H1 (cell line): Measurements from ENCODE around the gene TMEM134. TPM values are rescaled to one million over a fixed set of nuclear protein-coding genes. Genes with fewer than 3 reads are reported as not detected.

Source experiments
- CTCF ChIA-PET: fragments of 300-600 bp; sonication (Branson Sonifier 250); formaldehyde crosslinking; loops from one replicate; lab custom pipeline; 2021; ENCODE audit not compliant: partially characterized antibody; lab: Charles Lee
- POLR2A ChIA-PET: fragments of 300-600 bp; sonication (Branson Sonifier 250); formaldehyde crosslinking; loops from one replicate; lab custom pipeline; 2021; ENCODE audit warnings: inconsistent platforms; ENCODE audit not compliant: partially characterized antibody; lab: Charles Lee
- DNase-seq, 2 experiments: peaks; one replicate each; pipeline versions ENCODE4 v3.0.0 to v3.0.0-alpha.2; 2010 to 2022; ENCODE audit warnings: low spot score in 2 of 2, low read depth in 1 of 2, mixed read lengths in 1 of 2
- FAIRE-seq: peaks from 2 replicates; lab custom pipeline; 2011; peaks lifted over from hg19 to GRCh38; lab: Jason Lieb, UNC
- H2AFZ ChIP-seq: 2 replicates; pipeline ENCODE4 v1.8.1; 2012; ENCODE audit warnings: low read length, inconsistent platforms
- H2AK5ac ChIP-seq: 2 replicates; pipeline ENCODE4 v1.6.1; 2013; ENCODE audit warnings: low read depth, low read length
- H2BK120ac ChIP-seq: replicated peaks from 2 replicates; pipeline ENCODE3; 2013; ENCODE audit warnings: low read depth, low read length, inconsistent platforms
- H2BK12ac ChIP-seq: 2 replicates; pipeline ENCODE4 v1.6.1; 2013; ENCODE audit warnings: low read depth, low read length
- H2BK15ac ChIP-seq: 2 replicates; pipeline ENCODE4 v1.6.1; 2013; ENCODE audit warnings: low read length
- H2BK20ac ChIP-seq: 2 replicates; pipeline ENCODE4 v1.6.1; 2013; ENCODE audit warnings: low read length
- H2BK5ac ChIP-seq: 2 replicates; pipeline ENCODE4 v1.6.1; 2013; ENCODE audit warnings: low read depth, low read length
- H3K14ac ChIP-seq: 2 replicates; pipeline ENCODE4 v1.6.1; 2013; ENCODE audit warnings: inconsistent platforms; ENCODE audit not compliant: insufficient read length
- H3K18ac ChIP-seq: 2 replicates; pipeline ENCODE4 v1.6.1; 2013; ENCODE audit warnings: low read length; ENCODE audit errors: extremely low read depth
- H3K23ac ChIP-seq: 2 replicates; pipeline ENCODE4 v1.6.1; 2013; ENCODE audit warnings: inconsistent platforms; ENCODE audit not compliant: insufficient read length
- H3K23me2 ChIP-seq: 2 replicates; pipeline ENCODE4 v1.6.1; 2013; ENCODE audit warnings: low read depth, low read length
- H3K27ac ChIP-seq: 2 replicates; pipeline ENCODE4 v1.6.1; 2011; ENCODE audit warnings: low read depth, low read length, inconsistent platforms
- H3K27me3 ChIP-seq, 4 experiments: replicated peaks in 1 of 4; 1 replicate in 1 of 4; 2 replicates in 3 of 4; pipeline versions ENCODE4 v1.6.1 to v1.8.1; 2011 to 2013; ENCODE audit warnings: low read length in 3 of 4, mild to moderate bottlenecking in 3 of 4, inconsistent platforms in 2 of 4, mixed read lengths in 2 of 4, moderate library complexity in 1 of 4; ENCODE audit not compliant: control insufficient read depth in 3 of 4, insufficient read depth in 3 of 4; ENCODE audit errors: extremely low read depth in 1 of 4
- H3K36me3 ChIP-seq, 4 experiments: 2 replicates each; pipeline versions ENCODE4 v1.6.1 to v1.8.1; 2011 to 2013; ENCODE audit warnings: mild to moderate bottlenecking in 4 of 4, low read length in 3 of 4, moderate library complexity in 2 of 4, control low read depth in 1 of 4, inconsistent platforms in 1 of 4; ENCODE audit not compliant: insufficient read depth in 4 of 4, control insufficient read depth in 2 of 4
- H3K4ac ChIP-seq: replicated peaks from 2 replicates; pipeline ENCODE3; 2013; ENCODE audit warnings: low read length, low read depth, mixed read lengths, inconsistent platforms; ENCODE audit not compliant: insufficient read length
- H3K4me1 ChIP-seq, 4 experiments: replicated peaks in 1 of 4; 1 replicate in 1 of 4; 2 replicates in 3 of 4; pipeline versions ENCODE4 v1.6.1 to v1.8.1; 2011 to 2013; ENCODE audit warnings: low read length in 3 of 4, inconsistent platforms in 2 of 4, mixed read lengths in 1 of 4; ENCODE audit not compliant: insufficient read depth in 4 of 4, control insufficient read depth in 3 of 4
- H3K4me2 ChIP-seq, 2 experiments: 2 replicates each; pipeline versions ENCODE4 v1.6.1 to v1.8.1; 2011 to 2013; ENCODE audit warnings: low read depth in 2 of 2, low read length in 2 of 2, control low read depth in 1 of 2, inconsistent platforms in 1 of 2, mild to moderate bottlenecking in 1 of 2; ENCODE audit not compliant: insufficient read depth in 1 of 2
- H3K4me3 ChIP-seq, 4 experiments: fragments of 200-600, 300-600 bp in 1 of 4; sonication (generic), shearing (Covaris generic), sonication (Bioruptor Twin) in 1 of 4; 2 replicates each; pipeline versions ENCODE4 v1.5.1 to v1.8.1; 2011 to 2016; ENCODE audit warnings: low read length in 4 of 4, low read depth in 3 of 4, control low read depth in 2 of 4, inconsistent platforms in 2 of 4, mild to moderate bottlenecking in 2 of 4, mixed read lengths in 1 of 4, moderate library complexity in 1 of 4; ENCODE audit not compliant: insufficient read depth in 2 of 4; ENCODE audit errors: extremely low read depth in 1 of 4
- H3K56ac ChIP-seq: replicated peaks from 2 replicates; pipeline ENCODE3; 2013; ENCODE audit warnings: low read depth, mild to moderate bottlenecking, mixed read lengths, low read length, inconsistent platforms; ENCODE audit not compliant: insufficient read length
- H3K79me1 ChIP-seq: 2 replicates; pipeline ENCODE4 v1.6.1; 2013; ENCODE audit warnings: low read depth, low read length, control low read depth
- H3K79me2 ChIP-seq, 2 experiments: 2 replicates each; pipeline versions ENCODE4 v1.6.1 to v1.8.1; 2012 to 2013; ENCODE audit warnings: low read length in 2 of 2, mild to moderate bottlenecking in 2 of 2, inconsistent platforms in 1 of 2; ENCODE audit not compliant: insufficient read depth in 2 of 2, control insufficient read depth in 1 of 2
- H3K9ac ChIP-seq, 4 experiments: replicated peaks in 1 of 4; 1 replicate in 1 of 4; 2 replicates in 3 of 4; pipeline versions ENCODE4 v1.6.1 to v1.8.1; 2011 to 2013; ENCODE audit warnings: low read depth in 3 of 4, low read length in 3 of 4, control low read depth in 2 of 4, mild to moderate bottlenecking in 2 of 4, moderate library complexity in 2 of 4, inconsistent platforms in 1 of 4; ENCODE audit errors: extremely low read depth in 1 of 4
- H3K9me3 ChIP-seq, 2 experiments: 2 replicates each; pipeline versions ENCODE4 v1.6.1 to v1.8.1; 2012 to 2013; ENCODE audit warnings: mild to moderate bottlenecking in 2 of 2, moderate library complexity in 2 of 2, control low read depth in 1 of 2, inconsistent platforms in 1 of 2, low read depth in 1 of 2, low read length in 1 of 2, mixed read lengths in 1 of 2; ENCODE audit not compliant: insufficient read depth in 2 of 2
- H4K20me1 ChIP-seq, 2 experiments: replicated peaks in 1 of 2; 2 replicates each; pipeline versions ENCODE3 to v1.8.1; 2011 to 2013; ENCODE audit warnings: inconsistent platforms in 2 of 2, low read length in 2 of 2, mild to moderate bottlenecking in 1 of 2; ENCODE audit not compliant: insufficient read depth in 2 of 2, control insufficient read depth in 1 of 2
- H4K5ac ChIP-seq: 2 replicates; pipeline ENCODE4 v1.6.1; 2013; ENCODE audit warnings: low read length, low read depth, mixed read lengths, inconsistent platforms; ENCODE audit not compliant: insufficient read length
- H4K8ac ChIP-seq: 2 replicates; pipeline ENCODE4 v1.8.0; 2013; ENCODE audit warnings: mild to moderate bottlenecking, moderate library complexity, low read length, inconsistent platforms; ENCODE audit not compliant: insufficient read depth; ENCODE audit errors: extremely low read depth
- H4K91ac ChIP-seq: replicated peaks from 2 replicates; pipeline ENCODE3; 2013; ENCODE audit warnings: low read length, mixed read lengths, inconsistent platforms; ENCODE audit not compliant: insufficient read length
- FOSL1 ChIP-seq: IDR thresholded peaks from 2 replicates; pipeline ENCODE4 v1.6.1; 2011; ENCODE audit warnings: mild to moderate bottlenecking, low read depth, low read length, moderate library complexity; ENCODE audit not compliant: insufficient read depth
- JUND ChIP-seq: IDR thresholded peaks from 2 replicates; pipeline ENCODE4 v1.6.1; 2011; ENCODE audit warnings: mild to moderate bottlenecking, improper control_type of control experiment, low read length
- POLR2A ChIP-seq, 2 experiments: IDR thresholded peaks; 1 replicate in 1 of 2; 2 replicates in 1 of 2; pipeline ENCODE4 v1.6.1; 2011; ENCODE audit warnings: low read depth in 2 of 2, low read length in 2 of 2, mild to moderate bottlenecking in 2 of 2; ENCODE audit errors: control extremely low read depth in 1 of 2
- SRF ChIP-seq: IDR thresholded peaks from 2 replicates; pipeline ENCODE4 v1.6.1; 2011; ENCODE audit warnings: mild to moderate bottlenecking, low read depth, low read length, moderate library complexity
- WGBS, 2 experiments: shearing (Covaris generic) in 1 of 2; methylation state at CpG; one replicate each; pipeline versions ENCODE4 v1.1.6 to v1.1.7; 2013 to 2015; ENCODE audit warnings: low lambda C conversion rate in 2 of 2, mixed read lengths in 2 of 2, inconsistent platforms in 1 of 2, low coverage in 1 of 2, missing lambda C conversion rate in 1 of 2; ENCODE audit not compliant: insufficient replicate concordance in 2 of 2, insufficient coverage in 1 of 2, insufficient read length in 1 of 2; ENCODE audit errors: extremely low coverage in 1 of 2, missing lambda C conversion rate in 1 of 2; 5-methylcytosine and 5-hydroxymethylcytosine counted together
- polyA plus RNA-seq, 7 experiments: library from polyadenylated mRNA; depleted of rRNA in 3 of 7; stranded (reverse) in 5 of 7; unstranded in 2 of 7; fragments of >200 nt in 5 of 7; fragments of 200-250 nt in 2 of 7; gene quantifications; 1 replicate in 5 of 7; 2 replicates in 1 of 7; 4 replicates in 1 of 7; pipeline versions ENCODE4 v1.2.1 to v1.2.3, GENCODE V29; 2011 to 2013; ENCODE audit warnings: missing spikeins in 2 of 7, mixed read lengths in 2 of 7
- total RNA-seq: library from RNA; stranded (reverse); fragmentation: NEBNext Ultra II Directional; extraction: Animal tissue kit (Norgen Biotek cat#: 25700); gene quantifications from 2 replicates; pipeline ENCODE4 v1.2.1, GENCODE V29; 2021

Gene TMEM134
- total and polyA plus RNA-seq, 2 of the 8 experiments (the other 6 are each of a cell fraction or from before 2014, with no cell fraction given): 32.4 to 229 TPM

DNA sequence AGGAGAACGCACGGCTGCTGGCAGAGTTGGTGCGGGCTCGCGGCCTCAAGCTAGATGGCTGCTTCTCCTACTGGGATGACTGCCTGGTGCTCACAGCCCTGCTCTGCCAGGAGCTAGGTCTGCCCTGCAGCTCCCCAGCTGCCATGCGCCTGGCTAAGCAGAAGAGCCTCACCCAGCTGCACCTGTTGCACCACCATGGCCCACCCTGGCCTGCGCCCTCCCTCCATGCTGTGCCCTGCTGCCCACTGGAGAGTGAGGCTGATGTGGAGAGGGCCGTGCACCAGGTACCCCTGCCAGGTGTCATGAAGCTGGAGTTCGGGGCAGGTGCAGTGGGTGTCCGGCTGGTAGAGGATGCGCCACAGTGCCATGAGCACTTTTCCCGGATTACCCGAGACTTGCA lies 45.6 kb downstream of the TMEM134 start:
- no peak overlapping the region for H3K4ac ChIP-seq
- H3K79me1 ChIP-seq: no peaks in the 10 kb centered on the region
- H2AFZ ChIP-seq: no peak overlapping the region
- no peak overlapping the region for H3K56ac ChIP-seq
- no peak overlapping the region for H3K9ac ChIP-seq
- no peak overlapping the region for H4K5ac ChIP-seq
- no peak for DNase-seq
- H3K9me3 ChIP-seq: no peaks in the 10 kb centered on the region
- peaks cover 0 to 8% (median 5%) of the 10 kb centered on the region in 4 experiments; a peak in 4 of 7 replicates for H3K27me3 ChIP-seq
- no peak overlapping the region for H3K4me2 ChIP-seq
- no peak overlapping the region; the same call in 1 of the 2 replicates for H2BK15ac ChIP-seq
- no peak overlapping the region for H2BK20ac ChIP-seq
- peaks cover 0 to 9% (median 5%) of the 10 kb centered on the region in 4 experiments; a peak in 4 of 7 replicates for H3K4me1 ChIP-seq
- H3K27ac ChIP-seq: no peak overlapping the region
- no peaks in the 10 kb centered on the region for H3K36me3 ChIP-seq
- H4K20me1 ChIP-seq: peaks cover 0 to 3% of the 10 kb centered on the region in 2 experiments
- ChIA-PET CTCF (interaction anchor here (0.5 to 1.8 kb wide), 7 partner anchors 22 to 327 kb away, joined by 3 to 7 read pairs (median 3); partner anchors contain the start of gene PPP1CA), POLR2A (interaction anchor here (0.9 to 10.2 kb wide), 6 partner anchors 9 to 54 kb away, joined by 3 to 104 read pairs (median 4); partner anchors contain the start of genes PPP1CA and PTPRCAP)
- no peak overlapping the region for H2AK5ac ChIP-seq
- no peak overlapping the region for H4K91ac ChIP-seq
- no peak overlapping the region for H3K23ac ChIP-seq
- H3K4me3 ChIP-seq: no peak overlapping the region
- FAIRE-seq: no peak
- H3K79me2 ChIP-seq: no peaks in the 10 kb centered on the region
- H3K18ac ChIP-seq: no peak overlapping the region
- H4K8ac ChIP-seq: no peak overlapping the region; the same call in 1 of the 2 replicates
- no peak overlapping the region for H2BK5ac ChIP-seq
- H3K14ac ChIP-seq: no peak overlapping the region
- H2BK12ac ChIP-seq: 0 out of 2 replicates have a peak overlapping the region, but pooled peaks have one; percentile 39
- no peak overlapping the region for H2BK120ac ChIP-seq
- H3K23me2 ChIP-seq: peaks cover 14% of the 10 kb centered on the region
- WGBS, 2 experiments: 93% methylated on average over 12 of the region's 13 CpGs; no CpG with 5 or more reads in 1 of the 2 experiments
- TF ChIP-seq SRF (no peak), JUND (no peak), POLR2A (IDR thresholded peaks at IDR 0.05; ENCODE audit: control extremely low read depth in 1 of 2, low read depth in 2 of 2, low read length in 2 of 2) (no peak), FOSL1 (no peak)
